Hippocampal formation (tissue), 2 donors: ENCODE results near the gene TLE1.

Experiments used
- DNase-seq, 2 donors: peaks; one replicate each; lab custom pipeline; 2025; lab: John Stamatoyannopoulos, UW

Gene TLE1

GRCh38 chr9:81578606-81579005 is 110.7 kb downstream of the TLE1 start:
- DNase-seq: no peak

DNA sequence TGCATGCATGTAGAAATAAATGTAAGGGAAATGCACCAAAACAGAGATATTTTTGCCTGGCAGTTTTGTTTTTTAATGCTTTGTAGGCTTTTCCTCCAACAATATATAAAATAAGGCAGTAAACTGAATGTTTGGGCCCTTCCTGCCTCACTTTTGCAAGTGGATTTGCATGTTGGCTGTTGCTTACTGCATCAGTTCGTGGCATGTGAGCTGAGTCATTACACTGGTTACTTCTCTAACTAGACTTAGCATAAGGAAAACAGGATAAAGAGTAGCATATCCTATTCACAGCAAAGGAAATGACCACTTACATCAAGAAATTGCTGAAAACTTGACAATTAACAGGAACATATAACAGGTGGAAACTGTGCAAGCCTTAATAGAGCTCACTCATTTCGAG is 113.4 kb downstream of the TLE1 start:
- DNase-seq: no peak

GRCh38 chr9:81574405-81574804 is 114.9 kb downstream of the TLE1 start:
- DNase-seq: peak in 1 of 2 donors; percentile 2

DNA sequence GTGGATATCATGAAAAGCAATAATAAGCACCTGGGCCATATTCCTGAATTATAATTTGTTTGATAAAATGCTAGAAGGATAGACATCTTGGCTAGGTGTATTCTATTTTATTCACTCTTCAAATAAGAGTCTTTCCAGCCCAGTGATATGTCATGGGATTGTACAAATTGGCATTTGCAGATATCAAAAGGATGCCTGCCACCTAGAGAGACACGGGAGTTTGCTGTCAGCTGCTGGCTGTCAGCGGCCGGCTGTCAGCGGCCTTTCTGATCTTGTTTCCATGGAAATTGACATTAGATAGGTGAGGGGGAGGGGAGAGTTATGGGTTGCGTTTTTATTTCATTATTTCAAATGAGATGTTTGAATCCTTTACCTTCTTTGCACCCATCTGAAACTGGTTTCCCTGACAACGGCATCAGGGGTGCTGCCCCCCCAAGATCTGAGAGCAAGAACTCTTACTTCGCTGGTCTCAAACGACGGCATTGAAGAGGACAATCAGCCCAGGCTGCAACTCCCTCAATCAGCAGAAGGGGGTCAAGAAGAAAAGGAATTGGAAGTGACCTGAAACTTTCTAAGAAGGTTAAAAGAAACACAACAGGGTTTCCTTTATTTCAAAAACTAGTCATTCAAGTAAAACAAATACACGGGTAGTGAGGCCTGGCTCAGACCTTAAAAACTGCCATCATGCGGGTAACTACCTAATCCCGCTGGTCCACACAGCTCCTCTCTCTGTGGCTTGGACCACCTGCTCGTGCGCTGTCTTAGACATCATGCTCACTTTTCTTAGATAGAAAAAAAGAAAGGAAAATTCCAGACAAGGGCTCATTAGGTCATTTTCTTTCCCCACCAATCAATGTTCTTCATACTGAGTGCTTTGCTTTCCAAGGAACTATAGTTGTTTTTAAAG is 115.7 kb downstream of the TLE1 start:
- no peak for DNase-seq

DNA sequence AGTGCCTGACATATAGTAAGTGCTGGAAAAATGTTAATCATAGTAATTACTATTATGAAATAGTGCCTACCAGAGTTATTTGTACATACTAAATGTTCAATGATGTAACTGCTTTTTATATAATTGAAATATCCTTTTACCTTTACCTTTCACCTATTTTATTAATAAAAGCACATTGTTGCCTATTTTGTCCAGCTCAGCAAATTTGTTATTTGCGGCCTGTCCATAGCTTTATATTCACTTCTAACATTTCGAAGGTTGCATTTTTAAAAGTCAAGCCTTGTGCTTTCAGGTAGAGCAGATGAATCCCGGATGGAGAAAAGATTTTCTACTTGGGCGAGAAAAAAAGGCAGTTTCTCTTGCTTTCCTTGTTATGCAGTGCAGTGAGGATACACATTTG is 119.3 kb downstream of the TLE1 start:
- no peak for DNase-seq

DNA sequence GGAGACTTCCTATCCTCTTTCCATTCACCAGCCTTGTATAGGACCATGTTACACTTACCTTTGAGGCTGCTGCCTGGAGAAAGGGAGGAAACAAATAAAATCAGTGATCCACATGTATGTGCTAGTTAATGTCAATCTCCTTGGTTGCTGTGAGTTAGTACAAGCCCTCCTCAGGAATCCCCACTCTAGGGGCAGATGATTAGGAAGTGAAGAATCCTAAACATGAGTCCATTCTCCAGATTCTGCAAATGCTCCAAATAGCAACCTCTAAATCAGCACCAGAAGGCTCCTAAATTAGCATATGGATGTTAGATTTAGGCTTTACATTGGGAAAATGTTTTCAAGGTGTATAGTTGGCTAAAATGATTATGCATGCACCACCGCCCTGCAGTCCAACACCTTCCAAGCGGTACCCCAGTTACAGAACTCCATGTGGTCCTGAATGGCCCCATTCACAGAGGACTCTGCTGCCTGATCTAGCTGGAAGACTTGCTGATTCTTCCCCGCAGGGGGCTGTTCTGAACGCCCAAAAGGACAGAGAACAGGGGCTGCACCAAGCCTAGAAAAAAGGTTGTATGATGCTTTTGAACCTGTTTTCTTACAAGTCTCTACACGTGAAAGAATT is 123.2 kb downstream of the TLE1 start:
- DNase-seq: no peak

DNA sequence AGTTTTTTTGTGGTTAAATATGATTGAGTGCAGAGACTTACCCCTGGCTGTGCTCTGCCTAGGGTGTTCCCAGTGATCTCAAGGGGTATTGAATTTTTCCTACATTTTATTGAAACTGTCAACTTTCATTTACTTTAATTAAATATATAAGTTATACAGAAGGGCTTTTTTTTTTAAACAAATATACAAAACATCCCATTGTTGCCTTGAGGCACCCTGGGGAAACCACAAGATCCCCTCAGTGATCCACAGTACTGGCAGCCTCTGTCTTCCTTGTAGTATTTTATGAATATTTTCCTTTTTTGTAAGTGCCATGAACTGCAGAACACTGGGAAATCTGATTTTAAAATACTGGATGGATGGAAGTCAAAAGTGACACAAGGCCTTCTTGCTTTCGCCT is 123.7 kb downstream of the TLE1 start:
- DNase-seq: no peak

DNA sequence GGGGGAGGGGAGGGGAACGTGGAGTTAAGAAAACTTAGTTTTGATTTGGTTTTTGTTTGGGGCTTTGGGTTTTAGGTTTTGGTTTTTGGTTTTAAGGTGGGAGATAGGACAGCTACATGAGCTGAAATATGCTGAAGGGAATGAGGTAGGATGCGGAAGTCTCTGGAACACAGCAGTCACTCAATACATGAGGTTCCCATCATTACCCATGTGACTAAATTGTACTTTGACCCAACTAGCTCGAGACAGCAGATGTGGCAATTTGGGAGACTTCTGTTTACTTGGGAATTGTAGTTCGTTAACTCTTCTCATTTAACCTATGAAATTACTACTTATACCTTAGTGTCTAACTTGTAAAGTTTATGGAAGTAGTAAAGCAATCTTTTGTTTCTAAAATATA is 124.2 kb downstream of the TLE1 start:
- no peak for DNase-seq

- DNase-seq: peak; percentile 24 to 68
Observed at GRCh38 chr9:81564632-81565031, 124.7 kb downstream of the TLE1 start.

GRCh38 chr9:81563739-81564138 is 125.6 kb downstream of the TLE1 start:
- no peak for DNase-seq

GRCh38 chr9:81563020-81563407 is 126.3 kb downstream of the TLE1 start:
- no peak for DNase-seq

GRCh38 chr9:81562231-81563019 is 126.9 kb downstream of the TLE1 start:
- DNase-seq: no peak

GRCh38 chr9:81560851-81561732 is 128.3 kb downstream of the TLE1 start:
- no peak for DNase-seq

DNA sequence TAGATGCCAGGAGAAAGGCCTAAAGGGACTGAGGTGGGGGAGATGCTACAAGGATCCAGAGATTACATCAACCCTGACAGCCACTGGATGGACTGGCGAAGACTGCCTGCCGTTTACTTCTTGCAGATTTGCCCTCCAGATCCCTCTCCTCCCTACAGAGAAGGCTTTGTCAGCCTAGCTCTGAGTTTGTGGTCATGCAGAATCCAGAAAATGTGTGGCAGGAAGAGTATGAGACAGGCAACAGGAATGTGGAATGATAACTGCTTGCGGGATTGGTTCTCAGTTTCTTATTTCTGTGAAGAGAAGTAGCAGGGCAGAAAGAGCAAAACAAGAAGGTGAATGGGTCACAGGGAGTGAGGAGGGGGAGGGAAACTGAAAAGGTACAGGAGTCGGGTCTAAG is 129.6 kb downstream of the TLE1 start:
- DNase-seq: no peak

DNA sequence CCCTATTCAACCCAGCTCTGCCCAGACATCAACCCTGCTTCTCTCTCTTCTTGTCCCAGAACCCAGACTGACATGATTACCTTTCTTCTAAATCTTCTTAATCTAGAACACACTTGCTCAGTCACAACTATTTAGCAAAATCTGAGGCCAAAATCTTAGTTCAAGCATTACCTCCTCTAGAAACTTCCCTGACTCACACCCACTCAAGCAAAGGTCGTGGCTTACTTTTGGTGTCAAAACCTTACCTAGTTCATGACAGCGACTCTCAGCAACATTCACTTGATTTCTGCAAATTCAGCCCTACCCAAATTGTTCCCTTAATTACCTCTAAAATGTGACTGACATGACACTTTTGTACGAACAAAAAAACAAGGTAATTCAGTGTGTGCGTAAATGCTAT is 130.2 kb downstream of the TLE1 start:
- no peak for DNase-seq

- DNase-seq: no peak
Observed at GRCh38 chr9:81558091-81558830, 131.1 kb downstream of the TLE1 start.

DNA sequence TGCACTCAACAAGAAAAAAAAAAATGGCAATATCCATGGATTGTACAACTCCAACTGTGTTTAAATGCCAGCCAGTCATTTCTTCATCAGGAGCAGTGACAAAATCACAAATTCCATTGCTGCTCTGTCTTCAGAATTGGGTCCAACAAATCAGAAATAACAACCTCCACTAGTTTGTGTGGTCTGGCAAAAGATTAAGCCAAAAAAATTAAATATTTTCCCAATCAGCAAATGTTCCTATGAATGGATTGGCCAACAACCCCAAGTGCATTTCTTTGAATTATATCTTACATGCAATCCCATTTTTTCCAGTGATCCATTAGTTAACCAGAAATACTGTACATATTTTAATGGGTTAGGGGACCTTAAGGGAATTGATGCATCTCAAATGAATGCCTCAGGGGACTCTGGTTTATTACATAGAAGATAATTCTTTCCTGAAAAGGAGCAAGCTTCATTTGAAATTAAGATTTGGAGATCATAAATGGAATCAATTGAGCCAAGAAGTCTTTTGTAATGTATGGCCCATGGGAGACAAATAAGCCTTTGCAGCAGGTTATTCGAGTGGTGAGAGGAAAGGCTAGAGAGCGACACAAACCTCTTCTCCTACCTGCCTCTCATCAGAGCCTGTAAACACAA is 131.8 kb downstream of the TLE1 start:
- DNase-seq: no peak

- no peak for DNase-seq
Observed at GRCh38 chr9:81556923-81557322, 132.4 kb downstream of the TLE1 start.

- DNase-seq: no peak
Observed at GRCh38 chr9:81552581-81552991, 136.8 kb downstream of the TLE1 start.

GRCh38 chr9:81550207-81550583 is 139.2 kb downstream of the TLE1 start:
- no peak for DNase-seq
